ENCODE data around the gene HSPA4L.
A peak's percentile ranks its signal among the peaks of the same experiment; 100 is the strongest.

The HSPA4L gene

GRCh38 chr4:127870688-127871087 is 88.6 kb downstream of the HSPA4L start:
- no peak for DNase-seq

- no peak for DNase-seq
Observed at GRCh38 chr4:127875791-127876190, 93.7 kb downstream of the HSPA4L start.

- peak; percentile 83 to 94 (median 88) for DNase-seq
Observed at GRCh38 chr4:127880763-127881562, 98.8 kb downstream of the HSPA4L start, which contains the start of gene PLK4. PLK4 (plus strand) TSS chr4:127880893; CDS start chr4:127881135, 242 bp downstream.

GRCh38 chr4:127881563-127881864 is 99.4 kb downstream of the HSPA4L start:
- no peak for DNase-seq

- no peak for DNase-seq
Observed at GRCh38 chr4:127888559-127888958, 106.4 kb downstream of the HSPA4L start.

- DNase-seq, result no peak
Observed at GRCh38 chr4:127889903-127890302, 107.8 kb downstream of the HSPA4L start.

Data from stimulated activated naive CD4-positive, alpha-beta T cell (primary cell).